HCT116 (cell line): ENCODE measurements around the gene TNS3.

Experiments used
- ATF3 ChIP-seq: IDR thresholded peaks from 2 replicates; pipeline ENCODE4 v1.6.1; 2012
- CTCF ChIP-seq, 3 experiments: fragments of 200-600 bp in 1 of 3; sonication (generic) in 1 of 3; IDR thresholded peaks in 2 of 3; conservative IDR thresholded peaks in 1 of 3; 2 replicates each; pipeline ENCODE4 v1.5.1; 2012 to 2017; ENCODE audit warnings: low read depth in 2 of 3, low read length in 2 of 3, antibody characterized with exemption in 1 of 3, borderline replicate concordance in 1 of 3, control low read depth in 1 of 3, mild to moderate bottlenecking in 1 of 3, mixed read lengths in 1 of 3, mixed run types in 1 of 3, moderate library complexity in 1 of 3; ENCODE audit not compliant: insufficient read depth in 1 of 3
- ELF1 ChIP-seq: IDR thresholded peaks from 2 replicates; pipeline ENCODE4 v1.6.1; 2012; ENCODE audit warnings: low read depth, borderline replicate concordance
- EZH2 ChIP-seq: fragments of 200-600 bp; sonication (generic); IDR thresholded peaks from 2 replicates; pipeline ENCODE4 v1.6.1; 2017; ENCODE audit warnings: antibody characterized with exemption, mixed run types
- POLR2A ChIP-seq: IDR thresholded peaks from 2 replicates; pipeline ENCODE4 v1.7.0; 2011; ENCODE audit warnings: borderline replicate concordance; ENCODE audit not compliant: insufficient read depth, insufficient read length; ENCODE audit errors: extremely low read depth
- RAD21 ChIP-seq: IDR thresholded peaks from 2 replicates; pipeline ENCODE4 v1.6.1; 2012; ENCODE audit warnings: low read depth, mild to moderate bottlenecking
- SIN3A ChIP-seq: IDR thresholded peaks from 2 replicates; pipeline ENCODE4 v1.6.1; 2012; ENCODE audit warnings: low read depth
- SRF ChIP-seq: IDR thresholded peaks from 2 replicates; pipeline ENCODE4 v1.6.1; 2012; ENCODE audit warnings: low read depth
- TCF7L2 ChIP-seq: IDR thresholded peaks from 2 replicates; pipeline ENCODE4 v1.7.0; 2011; ENCODE audit warnings: borderline replicate concordance, inconsistent platforms; ENCODE audit not compliant: insufficient read depth, insufficient read length; ENCODE audit errors: extremely low read depth
- YY1 ChIP-seq: IDR thresholded peaks from 2 replicates; pipeline ENCODE4 v1.6.1; 2011; ENCODE audit warnings: low read length, low read depth, moderate library complexity, mild to moderate bottlenecking; ENCODE audit not compliant: insufficient replicate concordance; ENCODE audit errors: extremely low read depth
- ZFX ChIP-seq: fragments of 450-650 bp; IDR thresholded peaks from 2 replicates; pipeline ENCODE4 v1.6.1; 2017

- TF ChIP-seq POLR2A = no peak
- no peak for TF ChIP-seq YY1
- no peak for TF ChIP-seq ATF3
- no peak for TF ChIP-seq ELF1
- no peak for TF ChIP-seq CTCF (IDR thresholded peaks at IDR 0.05 in 2 of 3, conservative IDR thresholded peaks at IDR 0.05 in 1 of 3; ENCODE audit: borderline replicate concordance in 1 of 3, insufficient read depth in 1 of 3, low read depth in 2 of 3, low read length in 2 of 3)
- TF ChIP-seq RAD21 = no peak
- no peak for TF ChIP-seq TCF7L2
- TF ChIP-seq SRF = no peak
- no peak for TF ChIP-seq SIN3A
- no peak for TF ChIP-seq EZH2
- no peak for TF ChIP-seq ZFX
These were observed 188.5 kb downstream of the TNS3 start for GRCh38 chr7:47393406-47393805.
